Upper lobe of left lung (tissue), 6 donors: ENCODE measurements around the gene SLC5A6. TPM values are rescaled to one million over a fixed set of nuclear protein-coding genes. Genes with fewer than 3 reads are reported as not detected.

Source experiments
- ATAC-seq, 2 donors: fragments of 200-7000 bp; cut with Tn5 transposase; one replicate each; pipeline ENCODE4 v1.9.1; 2022; ENCODE audit warnings: mild to moderate bottlenecking in 2 of 2, moderate library complexity in 2 of 2; ENCODE audit not compliant: low FRiP score in 2 of 2
- DNase-seq, 2 donors: peaks; one replicate each; pipeline ENCODE4 v3.0.0-alpha.2; 2019 to 2020
- H3K27ac ChIP-seq, 4 donors: fragments of 200-600 bp; sonication (generic); one replicate each; pipeline ENCODE4 v1.5.1; 2016 to 2019
- H3K27me3 ChIP-seq, 4 donors: fragments of 200-600 bp; sonication (generic); one replicate each; pipeline ENCODE4 v1.5.1; 2017 to 2019
- H3K36me3 ChIP-seq, 4 donors: fragments of 200-600 bp; sonication (generic); one replicate each; pipeline ENCODE4 v1.5.1; 2016 to 2019
- H3K4me1 ChIP-seq, 4 donors: fragments of 200-600 bp; sonication (generic); one replicate each; pipeline ENCODE4 v1.5.1; 2018 to 2019
- H3K4me3 ChIP-seq, 4 donors: fragments of 200-600 bp; sonication (generic); one replicate each; pipeline ENCODE4 v1.5.1; 2017 to 2019; ENCODE audit warnings: mild to moderate bottlenecking in 2 of 4, moderate library complexity in 1 of 4
- H3K9me3 ChIP-seq, 4 donors: fragments of 200-600 bp; sonication (generic); one replicate each; pipeline ENCODE4 v1.5.1; 2018 to 2019
- EP300 ChIP-seq, 4 donors: sonication (generic); formaldehyde crosslinking; IDR thresholded peaks; one replicate each; pipeline ENCODE4 v1.5.1; 2017; ENCODE audit warnings: antibody characterized with exemption in 4 of 4, control low read depth in 2 of 4
- POLR2A ChIP-seq, 4 donors: fragments of 450-650 bp; IDR thresholded peaks; one replicate each; pipeline ENCODE4 v1.5.1; 2016 to 2017; ENCODE audit warnings: antibody characterized with exemption in 4 of 4, mild to moderate bottlenecking in 2 of 4
- POLR2AphosphoS5 ChIP-seq, 2 donors: sonication (generic); formaldehyde crosslinking; IDR thresholded peaks; one replicate each; pipeline ENCODE4 v1.5.1; 2017; ENCODE audit warnings: antibody characterized with exemption in 2 of 2
- WGBS, 2 donors: methylation state at CpG; one replicate each; pipeline ENCODE4 v1.1.5; 2017 to 2018; 5-methylcytosine and 5-hydroxymethylcytosine counted together
- total RNA-seq, 6 donors: library from RNA; depleted of rRNA in 4 of 6; stranded (reverse); fragments of >200 nt in 4 of 6; gene quantifications; one replicate each; pipeline versions ENCODE4 v1.1.0 to v1.2.1, GENCODE V29; 2016 to 2021
- TF ChIP-seq, protein P1 (sequence below), 6 experiments: fragments of 450-650 bp in 4 of 6; fragments of 200-600 bp in 2 of 6; sonication (generic) in 2 of 6; IDR thresholded peaks; one replicate each; pipeline ENCODE4 v1.5.1; 2016 to 2019; ENCODE audit warnings: antibody characterized with exemption in 6 of 6
- donor health status: DM: no; HTN: no; CAD: no; lungs with moderate emphysema.
- donor health status: DM: no; HTN: yes; CAD: no; lungs with severe emphysema.

Gene SLC5A6
- total RNA-seq, 6 donors from 2014 or later: 13.6 to 29.6 (median 21.0) TPM

- Histone ChIP-seq H3K27ac (no peak overlapping the region), H3K36me3 (no peaks in the 10 kb centered on the region)
These were observed 49.6 kb downstream of the SLC5A6 start for GRCh38 chr2:27162151-27163121.

GRCh38 chr2:27160191-27160590, 51.9 kb downstream of the SLC5A6 start:
- Histone ChIP-seq H3K9me3 (no peaks in the 10 kb centered on the region), H3K27me3 (no peaks in the 10 kb centered on the region), H3K4me3 (no peak overlapping the region), H3K36me3 (no peaks in the 10 kb centered on the region), H3K4me1 (no peaks in the 10 kb centered on the region), H3K27ac (no peak overlapping the region)
- ATAC-seq: no peak
- TF ChIP-seq, protein P1, sequence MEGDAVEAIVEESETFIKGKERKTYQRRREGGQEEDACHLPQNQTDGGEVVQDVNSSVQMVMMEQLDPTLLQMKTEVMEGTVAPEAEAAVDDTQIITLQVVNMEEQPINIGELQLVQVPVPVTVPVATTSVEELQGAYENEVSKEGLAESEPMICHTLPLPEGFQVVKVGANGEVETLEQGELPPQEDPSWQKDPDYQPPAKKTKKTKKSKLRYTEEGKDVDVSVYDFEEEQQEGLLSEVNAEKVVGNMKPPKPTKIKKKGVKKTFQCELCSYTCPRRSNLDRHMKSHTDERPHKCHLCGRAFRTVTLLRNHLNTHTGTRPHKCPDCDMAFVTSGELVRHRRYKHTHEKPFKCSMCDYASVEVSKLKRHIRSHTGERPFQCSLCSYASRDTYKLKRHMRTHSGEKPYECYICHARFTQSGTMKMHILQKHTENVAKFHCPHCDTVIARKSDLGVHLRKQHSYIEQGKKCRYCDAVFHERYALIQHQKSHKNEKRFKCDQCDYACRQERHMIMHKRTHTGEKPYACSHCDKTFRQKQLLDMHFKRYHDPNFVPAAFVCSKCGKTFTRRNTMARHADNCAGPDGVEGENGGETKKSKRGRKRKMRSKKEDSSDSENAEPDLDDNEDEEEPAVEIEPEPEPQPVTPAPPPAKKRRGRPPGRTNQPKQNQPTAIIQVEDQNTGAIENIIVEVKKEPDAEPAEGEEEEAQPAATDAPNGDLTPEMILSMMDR (IDR thresholded peaks at IDR 0.05): no peak
- TF ChIP-seq POLR2AphosphoS5 (IDR thresholded peaks at IDR 0.05): no peak
- TF ChIP-seq EP300 (IDR thresholded peaks at IDR 0.05): no peak
- TF ChIP-seq POLR2A (IDR thresholded peaks at IDR 0.05): no peak
- no peak for DNase-seq
- 78 to 83% methylated on average over 9 of the region's 9 CpGs for WGBS, 2 donors

More at GRCh38 chr2:27162151-27163121, 49.6 kb downstream of the SLC5A6 start:
- Histone ChIP-seq H3K4me3 (no peak overlapping the region), H3K9me3 (no peaks in the 10 kb centered on the region), H3K4me1 (no peaks in the 10 kb centered on the region), H3K27me3 (no peaks in the 10 kb centered on the region)
- TF ChIP-seq, protein P1 (IDR thresholded peaks at IDR 0.05): no peak
- TF ChIP-seq POLR2A (IDR thresholded peaks at IDR 0.05): no peak
- TF ChIP-seq POLR2AphosphoS5 (IDR thresholded peaks at IDR 0.05): no peak
- TF ChIP-seq EP300 (IDR thresholded peaks at IDR 0.05): no peak
- ATAC-seq (no peak), DNase-seq (no peak)
- 84 to 88% methylated on average over 11 to 15 of the region's 15 CpGs for WGBS, 2 donors

DNA sequence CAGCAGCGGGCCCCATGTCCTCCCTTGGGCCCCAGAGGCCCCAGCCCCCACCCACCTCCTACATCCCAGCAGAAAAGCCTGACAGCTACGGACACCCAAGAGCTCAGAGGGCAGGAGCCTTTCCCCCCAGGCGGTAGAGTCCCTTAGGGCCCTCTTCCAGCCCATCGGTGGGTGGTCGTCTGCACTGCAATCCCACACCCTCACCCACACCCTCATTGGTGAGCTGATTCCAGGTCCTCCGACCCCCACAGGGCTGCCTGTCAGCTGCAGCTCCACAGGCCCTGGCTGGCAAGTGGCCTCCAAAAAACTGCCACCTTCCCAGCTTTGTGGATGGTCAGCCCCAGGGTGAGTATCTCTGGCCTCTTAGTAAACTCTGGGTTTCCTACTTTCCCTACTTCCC, 52.8 kb downstream of the SLC5A6 start:
- WGBS, 2 donors: 83% methylated on average over 6 of the region's 6 CpGs; no CpG with 5 or more reads in 1 of the 2 donors
- ATAC-seq: no peak

GRCh38 chr2:27158468-27158867, 53.6 kb downstream of the SLC5A6 start:
- WGBS, 2 donors: 43 to 78% methylated on average over 1 to 6 of the region's 6 CpGs
- H3K27ac ChIP-seq: no peak overlapping the region

More for the DNA sequence above, 52.8 kb downstream of the SLC5A6 start:
- H3K36me3 ChIP-seq: no peaks in the 10 kb centered on the region
- H3K27me3 ChIP-seq: no peaks in the 10 kb centered on the region
- TF ChIP-seq, protein P1 (IDR thresholded peaks at IDR 0.05): no peak
- H3K4me1 ChIP-seq: no peaks in the 10 kb centered on the region
- H3K4me3 ChIP-seq: no peak overlapping the region
- no peak for DNase-seq
- H3K9me3 ChIP-seq: no peaks in the 10 kb centered on the region
- no peak overlapping the region for H3K27ac ChIP-seq

DNA sequence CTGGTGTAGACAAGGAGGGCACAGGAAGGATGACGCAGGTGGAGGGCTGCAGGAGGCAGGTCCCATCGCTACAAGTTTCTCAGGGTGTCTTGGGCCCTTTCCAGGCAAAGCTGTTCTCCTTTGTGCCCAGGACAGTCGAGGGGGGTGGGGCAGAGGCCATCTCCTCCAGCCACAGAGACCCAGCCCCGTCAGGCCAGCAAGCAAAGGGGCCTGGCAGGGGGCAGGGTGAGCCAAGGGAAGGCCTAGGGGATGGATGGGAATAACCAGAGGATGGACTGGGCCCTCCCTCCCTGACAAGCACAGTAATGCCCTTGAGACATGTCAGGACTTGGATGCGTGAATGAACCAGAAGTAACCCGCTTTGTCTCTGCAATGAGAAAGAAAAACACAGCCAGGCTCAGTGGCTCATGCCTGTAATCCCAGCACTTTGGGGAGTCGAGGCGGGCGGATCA, 57.0 kb downstream of the SLC5A6 start:
- no peak overlapping the region for H3K27ac ChIP-seq
- 76 to 86% methylated on average over 8 to 9 of the region's 9 CpGs for WGBS, 2 donors
- no peaks in the 10 kb centered on the region for H3K27me3 ChIP-seq
- no peaks in the 10 kb centered on the region for H3K4me1 ChIP-seq
- DNase-seq (no peak), ATAC-seq (no peak)
- H3K9me3 ChIP-seq: no peaks in the 10 kb centered on the region
- no peak overlapping the region for H3K4me3 ChIP-seq
- H3K36me3 ChIP-seq: no peaks in the 10 kb centered on the region
- TF ChIP-seq POLR2AphosphoS5 (IDR thresholded peaks at IDR 0.05): no peak
- TF ChIP-seq, protein P1 (IDR thresholded peaks at IDR 0.05): no peak
- TF ChIP-seq EP300 (IDR thresholded peaks at IDR 0.05): no peak
- TF ChIP-seq POLR2A (IDR thresholded peaks at IDR 0.05): no peak

More at GRCh38 chr2:27158468-27158867, 53.6 kb downstream of the SLC5A6 start:
- Histone ChIP-seq H3K9me3 (no peaks in the 10 kb centered on the region), H3K27me3 (no peaks in the 10 kb centered on the region), H3K36me3 (no peaks in the 10 kb centered on the region), H3K4me3 (no peak overlapping the region), H3K4me1 (no peaks in the 10 kb centered on the region)
- no peak for TF ChIP-seq POLR2AphosphoS5 (IDR thresholded peaks at IDR 0.05)
- ATAC-seq: no peak
- no peak for DNase-seq
